Astrocyte of the spinal cord (primary cell): Measurements from ENCODE around the gene KMT2B.
A peak's percentile ranks its signal among the peaks of the same experiment; 100 is the strongest.

Experiments
- DNase-seq: peaks from one replicate; pipeline ENCODE4 v3.0.0; 2011; ENCODE audit warnings: low read depth, low spot score
- H3K4me3 ChIP-seq: 2 replicates; pipeline ENCODE4 v1.5.1; 2011; ENCODE audit warnings: low read depth, mild to moderate bottlenecking, low read length, moderate library complexity
- in situ Hi-C: cut with HindIII; loops from 2 replicates; pipeline ENCODE4 v1.10.0; 2017; ENCODE audit warnings: low sequenced_read_pairs
- TF ChIP-seq, protein P1 (sequence below): IDR thresholded peaks from 2 replicates; pipeline ENCODE4 v1.5.1; 2012; ENCODE audit warnings: low read depth, mild to moderate bottlenecking, low read length, inconsistent platforms

The KMT2B gene

DNA sequence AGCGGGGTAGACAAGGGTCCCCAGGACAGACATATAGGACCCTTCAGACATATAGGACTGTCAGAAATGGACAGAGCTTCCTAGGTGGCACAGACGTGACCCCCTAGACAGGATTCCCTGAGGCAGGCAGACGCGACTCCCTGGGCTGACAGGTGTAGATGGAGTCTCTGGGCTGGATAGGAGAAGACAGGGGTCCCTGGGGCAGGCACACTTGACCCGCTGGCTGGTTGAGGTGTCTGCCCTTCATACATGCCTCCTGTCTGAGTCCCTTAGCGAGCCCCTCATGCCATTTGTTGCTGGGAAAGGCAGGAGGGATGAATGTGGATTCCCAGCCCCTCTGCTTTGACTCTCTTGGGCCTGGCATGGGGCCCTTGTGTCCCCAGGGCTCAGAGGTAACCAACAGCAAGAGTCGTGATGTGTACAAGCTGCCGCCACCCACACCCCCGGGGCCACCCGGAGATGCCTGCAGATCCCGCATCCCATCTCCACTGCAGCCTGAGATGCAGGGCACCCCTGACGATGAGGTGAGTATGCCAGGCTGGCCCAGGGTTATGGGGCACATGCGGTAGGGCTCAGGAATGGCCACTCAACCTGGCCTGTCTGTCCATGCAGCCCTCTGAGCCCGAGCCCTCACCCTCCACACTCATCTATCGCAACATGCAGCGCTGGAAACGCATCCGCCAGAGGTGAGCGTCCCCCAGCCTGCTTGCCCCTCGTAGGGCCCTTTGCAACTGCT lies 36.0 kb downstream of the KMT2B start:
- no peak for DNase-seq
- in situ Hi-C loops, result no loop called here
- TF ChIP-seq, protein P1, sequence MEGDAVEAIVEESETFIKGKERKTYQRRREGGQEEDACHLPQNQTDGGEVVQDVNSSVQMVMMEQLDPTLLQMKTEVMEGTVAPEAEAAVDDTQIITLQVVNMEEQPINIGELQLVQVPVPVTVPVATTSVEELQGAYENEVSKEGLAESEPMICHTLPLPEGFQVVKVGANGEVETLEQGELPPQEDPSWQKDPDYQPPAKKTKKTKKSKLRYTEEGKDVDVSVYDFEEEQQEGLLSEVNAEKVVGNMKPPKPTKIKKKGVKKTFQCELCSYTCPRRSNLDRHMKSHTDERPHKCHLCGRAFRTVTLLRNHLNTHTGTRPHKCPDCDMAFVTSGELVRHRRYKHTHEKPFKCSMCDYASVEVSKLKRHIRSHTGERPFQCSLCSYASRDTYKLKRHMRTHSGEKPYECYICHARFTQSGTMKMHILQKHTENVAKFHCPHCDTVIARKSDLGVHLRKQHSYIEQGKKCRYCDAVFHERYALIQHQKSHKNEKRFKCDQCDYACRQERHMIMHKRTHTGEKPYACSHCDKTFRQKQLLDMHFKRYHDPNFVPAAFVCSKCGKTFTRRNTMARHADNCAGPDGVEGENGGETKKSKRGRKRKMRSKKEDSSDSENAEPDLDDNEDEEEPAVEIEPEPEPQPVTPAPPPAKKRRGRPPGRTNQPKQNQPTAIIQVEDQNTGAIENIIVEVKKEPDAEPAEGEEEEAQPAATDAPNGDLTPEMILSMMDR, result no peak
- no peak overlapping the region for H3K4me3 ChIP-seq

DNA sequence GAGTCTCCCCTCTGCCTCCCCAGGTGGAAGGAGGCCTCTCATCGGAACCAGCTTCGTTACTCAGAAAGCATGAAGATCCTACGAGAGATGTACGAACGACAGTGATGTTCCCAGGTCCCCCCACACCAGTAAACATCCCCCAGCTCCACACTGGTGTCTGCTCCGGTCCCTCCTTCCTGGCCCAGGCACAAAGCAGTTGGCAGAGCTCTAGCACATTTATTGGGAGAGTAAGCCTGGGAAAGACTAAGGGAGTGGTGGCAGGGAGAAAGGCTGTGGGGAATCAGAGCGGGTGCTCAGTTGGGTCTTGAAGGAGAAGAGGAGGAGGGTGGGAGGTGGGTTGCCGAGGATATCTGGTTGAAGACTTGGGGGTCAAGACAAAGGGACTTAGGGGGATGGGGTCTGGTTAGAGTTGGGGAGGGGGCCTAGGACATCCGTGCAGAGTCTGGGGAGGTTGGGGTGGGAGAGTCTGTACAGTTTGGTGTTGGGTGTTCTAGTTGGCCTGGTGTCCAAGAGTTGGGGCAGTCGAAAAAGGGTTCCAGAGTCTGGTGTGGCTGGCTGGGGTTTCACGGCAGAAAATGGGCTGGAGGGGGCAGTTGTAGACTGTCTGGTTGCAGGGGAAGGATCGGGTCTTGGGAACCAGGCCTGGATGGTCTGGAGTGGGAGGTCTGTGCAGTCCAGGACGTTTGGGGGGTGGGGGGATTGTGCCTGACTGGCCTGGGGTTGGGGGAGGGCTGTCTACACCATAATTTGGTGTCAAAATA lies 36.7 kb downstream of the KMT2B start:
- TF ChIP-seq, protein P1, result no peak
- DNase-seq, result no peak
- in situ Hi-C loops, result no loop called here
- no peak overlapping the region for H3K4me3 ChIP-seq

DNA sequence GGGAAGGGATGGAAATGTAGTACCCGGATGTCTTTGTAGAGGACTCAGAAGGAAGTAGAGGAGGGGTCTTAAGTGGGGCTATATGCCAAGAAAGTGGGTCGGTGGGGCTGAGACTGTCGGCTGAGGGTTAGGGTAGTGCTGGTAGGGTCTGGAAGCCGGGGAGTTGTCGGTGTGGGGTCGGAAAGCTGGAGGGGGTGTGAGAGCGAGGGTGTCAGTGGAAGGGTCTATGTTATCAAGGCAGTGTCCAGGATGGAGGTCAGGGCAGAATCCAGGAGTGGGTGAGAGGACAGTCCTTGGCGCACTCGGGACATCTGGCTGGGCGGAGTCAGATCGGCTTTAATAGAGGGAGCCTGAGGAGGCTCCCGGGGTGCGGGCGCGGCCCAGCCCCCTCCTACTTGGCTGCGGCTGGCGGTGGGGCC lies 37.3 kb downstream of the KMT2B start:
- DNase-seq, result no peak
- H3K4me3 ChIP-seq, result peak overlapping the region; percentile 5
- TF ChIP-seq, protein P1, result no peak
- in situ Hi-C loops, result no loop called here

DNA sequence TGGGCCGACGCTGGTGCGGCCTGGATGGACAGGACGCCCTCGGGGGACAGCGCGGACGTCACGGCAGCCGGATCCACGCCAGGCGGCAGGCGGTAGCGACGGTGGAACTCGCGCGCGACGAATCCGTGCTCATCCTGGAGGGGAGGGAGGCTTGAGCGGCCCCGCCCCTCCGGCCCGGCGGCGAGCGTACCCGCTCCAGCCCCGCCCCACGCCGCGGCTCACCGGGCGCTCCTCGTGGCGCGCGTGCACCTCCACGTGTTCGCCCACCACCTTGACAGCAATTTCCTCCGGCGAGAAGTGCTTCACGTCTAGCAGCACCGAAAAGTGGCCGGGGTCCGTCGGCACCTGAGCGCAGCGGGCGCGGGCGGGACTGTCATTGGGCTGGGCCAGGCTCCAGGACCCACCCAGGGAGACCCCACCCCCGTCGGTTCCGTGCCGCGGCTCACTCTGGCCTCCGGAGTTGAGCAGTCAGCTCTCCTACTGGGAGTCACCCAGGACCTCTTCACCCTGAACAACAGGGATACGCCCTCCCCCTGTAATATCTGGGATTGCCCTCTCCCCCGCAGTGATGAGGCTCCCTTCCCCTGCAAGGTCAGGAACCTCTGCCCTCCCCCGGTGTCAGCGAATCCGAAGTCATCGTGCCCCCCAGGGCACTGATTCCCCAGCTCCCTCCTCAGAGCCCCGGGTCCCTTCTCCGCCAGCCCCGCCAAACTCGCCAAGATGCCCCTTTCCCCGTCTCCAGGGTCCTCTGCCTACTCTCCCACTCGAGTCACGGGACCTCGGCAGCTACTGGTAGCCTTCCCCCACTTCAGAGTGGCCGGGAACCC lies 38.0 kb downstream of the KMT2B start:
- in situ Hi-C loops, result no loop called here
- DNase-seq, result peak; percentile 38
- peak overlapping the region; percentile 56 for H3K4me3 ChIP-seq
- TF ChIP-seq, protein P1, result no peak

DNA sequence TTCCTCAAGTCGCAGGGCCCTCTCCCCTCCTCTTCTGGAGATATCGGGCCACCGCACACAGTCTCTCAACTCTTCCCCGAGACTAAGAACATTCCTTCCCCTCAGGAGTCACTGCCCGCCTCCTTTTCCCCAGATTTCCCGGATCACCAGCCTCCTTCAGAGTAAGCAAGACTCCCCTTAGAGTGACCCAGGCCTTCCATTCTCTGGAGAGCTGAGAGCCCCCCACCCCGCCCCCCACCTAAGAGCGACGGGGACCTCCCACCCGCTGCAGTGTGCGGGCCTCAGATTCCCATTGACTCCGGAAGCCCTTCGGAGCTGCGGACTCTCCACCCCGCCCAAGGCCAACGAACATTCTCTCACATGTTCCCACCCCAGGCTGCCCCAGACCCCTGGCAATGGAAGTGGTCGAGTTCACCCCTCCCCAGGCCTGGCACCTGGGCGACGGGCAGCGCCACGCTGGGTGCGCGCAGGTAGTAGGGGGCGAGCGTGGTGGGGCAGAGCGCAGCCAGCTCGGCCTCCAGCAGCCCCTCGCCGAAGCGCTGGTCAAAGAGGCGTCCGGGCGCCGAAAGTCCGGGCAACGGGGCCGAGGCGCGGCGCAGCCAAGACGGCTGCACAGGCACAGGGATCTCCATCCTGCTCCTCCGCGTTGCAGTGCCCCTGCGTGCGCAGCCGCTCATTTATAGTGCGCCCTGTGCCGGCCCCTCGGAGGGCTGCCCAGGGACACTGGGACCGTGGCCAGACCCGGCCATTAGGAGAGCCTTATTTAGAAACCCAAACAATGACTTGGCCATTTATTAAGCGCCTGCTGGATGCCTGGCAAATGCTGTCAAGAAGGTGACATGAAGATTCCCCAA lies 38.8 kb downstream of the KMT2B start, which contains the start of gene HSPB6:
Gene HSPB6, minus strand, starts transcription at position 653 of the 854 bp plus-strand sequence. Its CDS starts 21 bp downstream, at position 632.
- DNase-seq, result peak; percentile 92
- H3K4me3 ChIP-seq, result peak within 1 kb of the TSS; percentile 56
- in situ Hi-C loops, result no loop called here
- TF ChIP-seq, protein P1, result no peak
